Brain microvascular endothelial cell (primary cell): ENCODE results near the gene FNDC3B.

Source experiments
- DNase-seq: peaks from one replicate; pipeline ENCODE4 v3.0.0-alpha.2; 2020
- H3K27ac ChIP-seq: fragments of 250-450 bp; sonication (Bioruptor Pico); 2 replicates; pipeline ENCODE4 v1.5.1; 2020; ENCODE audit warnings: mild to moderate bottlenecking, moderate library complexity
- H3K27me3 ChIP-seq: fragments of 250-450 bp; sonication (Bioruptor Pico); replicated peaks from 2 replicates; pipeline ENCODE4 v1.5.1; 2020; ENCODE audit warnings: mild to moderate bottlenecking
- H3K36me3 ChIP-seq: fragments of 250-450 bp; sonication (Bioruptor Pico); replicated peaks from 2 replicates; pipeline ENCODE4 v1.5.1; 2020; ENCODE audit warnings: mild to moderate bottlenecking
- H3K4me3 ChIP-seq: 2 replicates; pipeline ENCODE4 v1.5.1; 2011; ENCODE audit warnings: low read depth, mild to moderate bottlenecking, control low read depth, low read length, moderate library complexity
- CTCF ChIP-seq: IDR thresholded peaks from 2 replicates; pipeline ENCODE4 v1.5.1; 2011; ENCODE audit warnings: low read depth, mild to moderate bottlenecking, moderate library complexity, low read length, control low read depth, inconsistent platforms; ENCODE audit errors: missing control alignments
- in situ Hi-C: cut with HindIII; loops from 2 replicates; pipeline ENCODE4 v1.10.0; 2017; ENCODE audit warnings: low sequenced_read_pairs, low pct_ligation_motif_present

FNDC3B gene

GRCh38 chr3:172342097-172342659 is 302.8 kb downstream of the FNDC3B start:
- no peak overlapping the region for H3K4me3 ChIP-seq
- no peak for TF ChIP-seq CTCF
- in situ Hi-C loops: no loop called here
- no peak overlapping the region for H3K27ac ChIP-seq
- H3K36me3 ChIP-seq: peaks cover 84% of the 10 kb centered on the region
- H3K27me3 ChIP-seq: no peaks in the 10 kb centered on the region
- no peak for DNase-seq

- no peaks in the 10 kb centered on the region for H3K27me3 ChIP-seq
- in situ Hi-C loops: no loop called here
- H3K36me3 ChIP-seq: peaks cover 88% of the 10 kb centered on the region
- H3K27ac ChIP-seq: no peak overlapping the region
- no peak for TF ChIP-seq CTCF
- no peak overlapping the region for H3K4me3 ChIP-seq
- no peak for DNase-seq
Measured at GRCh38 chr3:172343117-172343516, 303.7 kb downstream of the FNDC3B start.

GRCh38 chr3:172343979-172344378 is 304.6 kb downstream of the FNDC3B start:
- in situ Hi-C loops: no loop called here
- H3K36me3 ChIP-seq: peaks cover 90% of the 10 kb centered on the region
- no peak overlapping the region for H3K4me3 ChIP-seq
- no peak overlapping the region for H3K27ac ChIP-seq
- no peak for TF ChIP-seq CTCF
- no peaks in the 10 kb centered on the region for H3K27me3 ChIP-seq
- DNase-seq: no peak

- no peaks in the 10 kb centered on the region for H3K27me3 ChIP-seq
- TF ChIP-seq CTCF: no peak
- no peak for DNase-seq
- in situ Hi-C loops: no loop called here
- H3K27ac ChIP-seq: no peak overlapping the region
- no peak overlapping the region for H3K4me3 ChIP-seq
- peaks cover 90% of the 10 kb centered on the region for H3K36me3 ChIP-seq
Measured at GRCh38 chr3:172346161-172346560, 306.8 kb downstream of the FNDC3B start.

GRCh38 chr3:172347895-172348679 is 308.7 kb downstream of the FNDC3B start:
- no peak overlapping the region for H3K4me3 ChIP-seq
- DNase-seq: no peak
- in situ Hi-C loops: no loop called here
- H3K27me3 ChIP-seq: no peaks in the 10 kb centered on the region
- H3K27ac ChIP-seq: no peak overlapping the region
- H3K36me3 ChIP-seq: peaks cover 89% of the 10 kb centered on the region
- TF ChIP-seq CTCF: no peak
